HEK293 (cell line): Measurements from ENCODE around the gene ATG4A.

Source experiments
- CTCF ChIA-PET: fragments of 350-600 bp; formaldehyde crosslinking; extraction: SDS; loops from one replicate; lab custom pipeline; 2021; ENCODE audit warnings: antibody characterized with exemption; lab: Yijun Ruan, JAX
- POLR2A ChIA-PET: fragments of 300-600 bp; formaldehyde crosslinking; extraction: SDS; loops from one replicate; lab custom pipeline; 2020; ENCODE audit warnings: antibody characterized with exemption, inconsistent platforms; lab: Yijun Ruan, JAX
- H3K27ac ChIP-seq: fragments of 200-500 bp; sonication (Bioruptor generic); 2 replicates; pipeline ENCODE4 v1.5.1; 2014; ENCODE audit warnings: low read depth, low read length, control low read depth, inconsistent platforms; ENCODE audit errors: extremely low read depth
- H3K36me3 ChIP-seq, 2 experiments: fragments of 200-500 bp in 1 of 2; sonication (Bioruptor generic) in 1 of 2; 1 replicate in 1 of 2; 2 replicates in 1 of 2; pipeline ENCODE4 v1.5.1; 2014 to 2017; ENCODE audit warnings: inconsistent platforms in 2 of 2, low read length in 2 of 2; ENCODE audit not compliant: control insufficient read depth in 2 of 2, insufficient read depth in 1 of 2
- H3K4me1 ChIP-seq: fragments of 200-500 bp; sonication (Bioruptor generic); 2 replicates; pipeline ENCODE4 v1.5.1; 2014; ENCODE audit warnings: mild to moderate bottlenecking, low read length, inconsistent platforms; ENCODE audit not compliant: control insufficient read depth, insufficient read depth
- H3K4me3 ChIP-seq: 2 replicates; pipeline ENCODE4 v1.5.1; 2011; ENCODE audit warnings: low read depth, mild to moderate bottlenecking, control low read depth, low read length, moderate library complexity
- H3K9me3 ChIP-seq: fragments of 200-500 bp; sonication (Bioruptor generic); 2 replicates; pipeline ENCODE4 v1.5.1; 2014; ENCODE audit warnings: low read depth, low read length, inconsistent platforms; ENCODE audit not compliant: control insufficient read depth, insufficient read depth
- FEZF1 ChIP-seq: fragments of 450-650 bp; formaldehyde crosslinking; IDR thresholded peaks from 2 replicates; pipeline ENCODE4 v1.5.1; 2016; ENCODE audit warnings: missing biosample characterization, missing genetic modification characterization
- GLIS1 ChIP-seq: fragments of 450-650 bp; formaldehyde crosslinking; IDR thresholded peaks from 2 replicates; pipeline ENCODE4 v1.5.1; 2016; ENCODE audit warnings: missing biosample characterization, missing genetic modification characterization
- MYNN ChIP-seq: fragments of 450-650 bp; formaldehyde crosslinking; IDR thresholded peaks from 2 replicates; pipeline ENCODE4 v1.5.1; 2016; ENCODE audit warnings: missing biosample characterization, missing genetic modification characterization, borderline replicate concordance
- PRDM2 ChIP-seq: fragments of 450-650 bp; formaldehyde crosslinking; IDR thresholded peaks from 2 replicates; pipeline ENCODE4 v1.5.1; 2016; ENCODE audit warnings: missing biosample characterization, missing genetic modification characterization, borderline replicate concordance
- TCF7L2 ChIP-seq: IDR thresholded peaks from 2 replicates; pipeline ENCODE4 v1.6.1; 2011; ENCODE audit warnings: low read depth, mild to moderate bottlenecking, inconsistent platforms, low read length, moderate library complexity, borderline replicate concordance
- ZBTB21 ChIP-seq: fragments of 450-650 bp; formaldehyde crosslinking; IDR thresholded peaks from 2 replicates; pipeline ENCODE4 v1.5.1; 2017; ENCODE audit warnings: missing biosample characterization, missing genetic modification characterization
- ZNF211 ChIP-seq: fragments of 450-650 bp; formaldehyde crosslinking; IDR thresholded peaks from 2 replicates; pipeline ENCODE4 v1.5.1; 2016; ENCODE audit warnings: low read depth, missing biosample characterization, missing genetic modification characterization
- ZNF324 ChIP-seq: fragments of 450-650 bp; formaldehyde crosslinking; IDR thresholded peaks from 2 replicates; pipeline ENCODE4 v1.5.1; 2016; ENCODE audit warnings: missing biosample characterization, missing genetic modification characterization
- ZNF416 ChIP-seq: fragments of 450-650 bp; formaldehyde crosslinking; IDR thresholded peaks from 2 replicates; pipeline ENCODE4 v1.5.1; 2016; ENCODE audit warnings: missing biosample characterization, missing genetic modification characterization
- ZNF610 ChIP-seq: fragments of 450-650 bp; formaldehyde crosslinking; IDR thresholded peaks from 2 replicates; pipeline ENCODE4 v1.5.1; 2016; ENCODE audit warnings: missing biosample characterization, missing genetic modification characterization, borderline replicate concordance
- ZNF621 ChIP-seq: fragments of 450-650 bp; formaldehyde crosslinking; IDR thresholded peaks from 2 replicates; pipeline ENCODE4 v1.5.1; 2017; ENCODE audit warnings: missing biosample characterization, missing genetic modification characterization
- ZNF626 ChIP-seq: fragments of 450-650 bp; sonication (Bioruptor Pico); formaldehyde crosslinking; IDR thresholded peaks from 2 replicates; pipeline ENCODE4 v1.5.1; 2018; ENCODE audit warnings: missing biosample characterization, missing genetic modification characterization, inconsistent platforms
- ZNF654 ChIP-seq: fragments of 450-650 bp; formaldehyde crosslinking; IDR thresholded peaks from 2 replicates; pipeline ENCODE4 v1.5.1; 2016; ENCODE audit warnings: low read depth, missing biosample characterization, missing genetic modification characterization
- TF ChIP-seq, protein P1 (sequence below): fragments of 450-650 bp; formaldehyde crosslinking; IDR thresholded peaks from 2 replicates; pipeline ENCODE4 v1.5.1; 2016; ENCODE audit warnings: missing biosample characterization, missing genetic modification characterization, borderline replicate concordance
- TF ChIP-seq, protein P2 (sequence below): fragments of 450-650 bp; formaldehyde crosslinking; IDR thresholded peaks from 2 replicates; pipeline ENCODE4 v1.5.1; 2016; ENCODE audit warnings: missing biosample characterization, missing genetic modification characterization, low read depth

Gene ATG4A

DNA sequence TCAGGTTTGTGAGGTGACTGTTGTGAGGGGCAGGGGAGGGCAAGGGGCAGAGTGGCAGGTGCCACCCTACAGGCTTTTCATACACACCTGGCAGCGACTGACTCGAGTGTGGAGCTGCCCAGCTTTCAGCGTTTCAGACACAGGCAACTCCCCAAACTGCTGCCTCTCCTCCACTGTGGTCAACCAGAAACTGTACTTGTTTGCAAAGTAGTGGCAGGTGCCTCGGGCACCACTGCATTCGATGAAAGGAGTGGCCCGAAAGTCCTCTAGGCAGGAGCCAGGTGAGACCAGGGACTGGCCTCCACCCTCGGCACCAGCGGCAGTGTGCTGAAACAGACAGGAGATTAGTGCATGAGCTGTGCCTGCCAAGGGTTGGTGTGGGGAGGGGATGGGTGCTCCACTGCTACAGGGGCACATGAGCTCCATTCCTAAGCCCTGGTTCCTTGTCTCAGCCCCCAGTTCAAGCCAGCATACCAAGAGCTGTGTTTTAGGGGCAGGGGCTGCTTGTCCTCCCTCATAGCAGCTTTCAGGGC lies 65.4 kb downstream of the ATG4A start:
- Histone ChIP-seq H3K4me1 (no peaks in the 10 kb centered on the region), H3K36me3 (peaks cover 0 to 19% of the 10 kb centered on the region in 2 experiments; a peak in 1 of 3 replicates), H3K27ac (no peak overlapping the region), H3K4me3 (no peak overlapping the region), H3K9me3 (no peaks in the 10 kb centered on the region)
- TF ChIP-seq TCF7L2, result no peak
- no peak for TF ChIP-seq ZNF416 (tag by site-specific recombination)
- no peak for TF ChIP-seq FEZF1
- TF ChIP-seq ZNF610, result no peak
- TF ChIP-seq ZNF211 (tag by site-specific recombination), result no peak
- TF ChIP-seq ZNF654 (tag by site-specific recombination), result no peak
- TF ChIP-seq MYNN (tag by site-specific recombination), result no peak
- no peak for TF ChIP-seq ZNF324 (tag by site-specific recombination)
- no peak for TF ChIP-seq ZNF626 (tag by site-specific recombination)
- TF ChIP-seq, protein P1, sequence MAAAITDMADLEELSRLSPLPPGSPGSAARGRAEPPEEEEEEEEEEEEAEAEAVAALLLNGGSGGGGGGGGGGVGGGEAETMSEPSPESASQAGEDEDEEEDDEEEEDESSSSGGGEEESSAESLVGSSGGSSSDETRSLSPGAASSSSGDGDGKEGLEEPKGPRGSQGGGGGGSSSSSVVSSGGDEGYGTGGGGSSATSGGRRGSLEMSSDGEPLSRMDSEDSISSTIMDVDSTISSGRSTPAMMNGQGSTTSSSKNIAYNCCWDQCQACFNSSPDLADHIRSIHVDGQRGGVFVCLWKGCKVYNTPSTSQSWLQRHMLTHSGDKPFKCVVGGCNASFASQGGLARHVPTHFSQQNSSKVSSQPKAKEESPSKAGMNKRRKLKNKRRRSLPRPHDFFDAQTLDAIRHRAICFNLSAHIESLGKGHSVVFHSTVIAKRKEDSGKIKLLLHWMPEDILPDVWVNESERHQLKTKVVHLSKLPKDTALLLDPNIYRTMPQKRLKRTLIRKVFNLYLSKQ (tag by site-specific recombination), result no peak
- no peak for TF ChIP-seq PRDM2 (tag by site-specific recombination)
- no peak for TF ChIP-seq GLIS1 (tag by site-specific recombination)
- TF ChIP-seq, protein P2, sequence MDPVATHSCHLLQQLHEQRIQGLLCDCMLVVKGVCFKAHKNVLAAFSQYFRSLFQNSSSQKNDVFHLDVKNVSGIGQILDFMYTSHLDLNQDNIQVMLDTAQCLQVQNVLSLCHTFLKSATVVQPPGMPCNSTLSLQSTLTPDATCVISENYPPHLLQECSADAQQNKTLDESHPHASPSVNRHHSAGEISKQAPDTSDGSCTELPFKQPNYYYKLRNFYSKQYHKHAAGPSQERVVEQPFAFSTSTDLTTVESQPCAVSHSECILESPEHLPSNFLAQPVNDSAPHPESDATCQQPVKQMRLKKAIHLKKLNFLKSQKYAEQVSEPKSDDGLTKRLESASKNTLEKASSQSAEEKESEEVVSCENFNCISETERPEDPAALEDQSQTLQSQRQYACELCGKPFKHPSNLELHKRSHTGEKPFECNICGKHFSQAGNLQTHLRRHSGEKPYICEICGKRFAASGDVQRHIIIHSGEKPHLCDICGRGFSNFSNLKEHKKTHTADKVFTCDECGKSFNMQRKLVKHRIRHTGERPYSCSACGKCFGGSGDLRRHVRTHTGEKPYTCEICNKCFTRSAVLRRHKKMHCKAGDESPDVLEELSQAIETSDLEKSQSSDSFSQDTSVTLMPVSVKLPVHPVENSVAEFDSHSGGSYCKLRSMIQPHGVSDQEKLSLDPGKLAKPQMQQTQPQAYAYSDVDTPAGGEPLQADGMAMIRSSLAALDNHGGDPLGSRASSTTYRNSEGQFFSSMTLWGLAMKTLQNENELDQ (tag by site-specific recombination), result no peak
- TF ChIP-seq ZNF621 (tag by site-specific recombination), result no peak
- ChIA-PET POLR2A (no interaction called here), CTCF (interaction anchor here (0.5 to 0.6 kb wide), 2 partner anchors 159 to 203 kb away, joined by 3 read pairs; no protein-coding TSS in a partner anchor)

DNA sequence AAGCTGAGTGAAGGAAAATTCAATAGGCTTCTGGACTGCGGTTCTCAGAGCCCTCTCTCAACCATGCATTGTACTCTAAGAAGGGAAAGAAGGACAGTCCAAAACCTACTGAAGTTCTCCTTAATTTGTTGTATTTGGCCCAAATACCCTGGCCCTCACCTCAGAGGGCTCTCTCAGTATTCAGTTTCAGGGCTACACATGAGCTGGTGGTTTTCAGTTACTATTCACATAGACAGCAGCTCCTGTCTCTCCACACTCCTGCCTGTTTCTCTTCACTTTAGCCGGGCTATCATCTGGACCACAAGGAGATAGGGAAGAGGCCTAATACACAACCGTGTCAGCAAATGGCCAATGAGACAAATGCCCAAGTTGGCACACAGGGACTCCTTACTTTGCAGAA lies 66.0 kb downstream of the ATG4A start:
- TF ChIP-seq ZBTB21, result no peak
- CTCF ChIA-PET, result interaction anchor here (0.5 to 1.0 kb wide), 2 partner anchors 13 to 203 kb away, joined by 3 read pairs; no protein-coding TSS in a partner anchor
- Histone ChIP-seq H3K27ac (no peak overlapping the region), H3K4me1 (no peaks in the 10 kb centered on the region), H3K9me3 (no peaks in the 10 kb centered on the region), H3K4me3 (no peak overlapping the region), H3K36me3 (peaks cover 0 to 17% of the 10 kb centered on the region in 2 experiments; a peak in 1 of 3 replicates)
- POLR2A ChIA-PET, result no interaction called here
